ENCODE data around the gene RPL37A. TPM values are rescaled to one million over a fixed set of nuclear protein-coding genes. Genes with fewer than 3 reads are reported as not detected.

Gene RPL37A
- total and polyA plus RNA-seq, 4 donors: 494 to 1,757 (median 1,250) TPM

- TF ChIP-seq CTCF (IDR thresholded peaks at IDR 0.05; ENCODE audit: low read depth, low read length, missing input control) (no peak), FOXA2 (IDR thresholded peaks at IDR 0.05) (no peak), GABPA (IDR thresholded peaks at IDR 0.05 in 1 of 2, conservative IDR thresholded peaks at IDR 0.05 in 1 of 2) (no peak), JUND (IDR thresholded peaks at IDR 0.05) (no peak)
Observed at GRCh38 chr2:216486708-216487107, 11.9 kb upstream of the RPL37A start (continued).

GRCh38 chr2:216490061-216490460 lies 8.6 kb upstream of the RPL37A start:
- WGBS: 78% methylated on average over 1 of the region's 1 CpG
- H3K27me3 ChIP-seq (ENCODE audit: control insufficient read depth in 4 of 4, insufficient read depth in 4 of 4, low read length in 3 of 4): no peaks in the 10 kb centered on the region
- no peaks in the 10 kb centered on the region for H3K9me3 ChIP-seq (ENCODE audit: control insufficient read depth in 4 of 4, low read length in 3 of 4)
- H3K27ac ChIP-seq (ENCODE audit: low read depth in 1 of 2, low read length in 2 of 2): no peak overlapping the region
- H3K4me3 ChIP-seq (ENCODE audit: low read depth in 1 of 3, low read length in 3 of 3): no peak overlapping the region
- DNase-seq (ENCODE audit: low spot score): no peak
- H3K36me3 ChIP-seq (ENCODE audit: control insufficient read depth in 4 of 4, insufficient read depth in 3 of 4, low read depth in 1 of 4, low read length in 3 of 4): no peaks in the 10 kb centered on the region
- H3K9ac ChIP-seq (ENCODE audit: low read depth in 1 of 2, low read length in 2 of 2): no peak overlapping the region
- TF ChIP-seq HNF4G (IDR thresholded peaks at IDR 0.05): no peak
- H3K4me1 ChIP-seq (ENCODE audit: control insufficient read depth in 4 of 4, insufficient read depth in 4 of 4, low read length in 3 of 4): no peaks in the 10 kb centered on the region

- Histone ChIP-seq H3K4me3 (ENCODE audit: low read depth in 1 of 3, low read length in 3 of 3) (no peak overlapping the region), H3K4me1 (ENCODE audit: control insufficient read depth in 4 of 4, insufficient read depth in 4 of 4, low read length in 3 of 4) (no peaks in the 10 kb centered on the region), H3K27ac (ENCODE audit: low read depth in 1 of 2, low read length in 2 of 2) (no peak overlapping the region), H3K27me3 (ENCODE audit: control insufficient read depth in 4 of 4, insufficient read depth in 4 of 4, low read length in 3 of 4) (no peaks in the 10 kb centered on the region), H3K36me3 (ENCODE audit: control insufficient read depth in 4 of 4, insufficient read depth in 3 of 4, low read depth in 1 of 4, low read length in 3 of 4) (no peaks in the 10 kb centered on the region), H3K9ac (ENCODE audit: low read depth in 1 of 2, low read length in 2 of 2) (no peak overlapping the region), H3K9me3 (ENCODE audit: control insufficient read depth in 4 of 4, low read length in 3 of 4) (no peaks in the 10 kb centered on the region)
- WGBS: 84% methylated on average over 9 of the region's 9 CpGs
- DNase-seq (ENCODE audit: low spot score): no peak
- TF ChIP-seq REST (IDR thresholded peaks at IDR 0.05) (no peak), JUND (IDR thresholded peaks at IDR 0.05) (no peak), RAD21 (IDR thresholded peaks at IDR 0.05) (no peak), CTCF (IDR thresholded peaks at IDR 0.05; ENCODE audit: low read depth, low read length, missing input control) (no peak), ZBTB33 (IDR thresholded peaks at IDR 0.05) (no peak), MAX (IDR thresholded peaks at IDR 0.05) (no peak), YY1 (IDR thresholded peaks at IDR 0.05) (no peak), NR2F2 (IDR thresholded peaks at IDR 0.05) (no peak), ATF3 (IDR thresholded peaks at IDR 0.05) (no peak), HNF4G (IDR thresholded peaks at IDR 0.05) (no peak), GABPA (IDR thresholded peaks at IDR 0.05 in 1 of 2, conservative IDR thresholded peaks at IDR 0.05 in 1 of 2) (no peak), EGR1 (IDR thresholded peaks at IDR 0.05; ENCODE audit: low read depth in 2 of 2) (no peak), FOXA1 (IDR thresholded peaks at IDR 0.05) (no peak), TAF1 (conservative IDR thresholded peaks at IDR 0.05) (no peak), HNF4A (conservative IDR thresholded peaks at IDR 0.05) (no peak), SP1 (IDR thresholded peaks at IDR 0.05) (no peak), FOXA2 (IDR thresholded peaks at IDR 0.05) (no peak), RXRA (IDR thresholded peaks at IDR 0.05) (no peak)
Observed at GRCh38 chr2:216491793-216492596, 6.6 kb upstream of the RPL37A start.

Data from liver (tissue), 9 donors.